HEK293 (cell line): Measurements from ENCODE around the gene ATP6V1F.

Experiments used
- CTCF ChIA-PET: fragments of 350-600 bp; formaldehyde crosslinking; extraction: SDS; loops from one replicate; lab custom pipeline; 2021; ENCODE audit warnings: antibody characterized with exemption; lab: Yijun Ruan, JAX
- POLR2A ChIA-PET: fragments of 300-600 bp; formaldehyde crosslinking; extraction: SDS; loops from one replicate; lab custom pipeline; 2020; ENCODE audit warnings: antibody characterized with exemption, inconsistent platforms; lab: Yijun Ruan, JAX
- H3K27ac ChIP-seq: fragments of 200-500 bp; sonication (Bioruptor generic); 2 replicates; pipeline ENCODE4 v1.5.1; 2014; ENCODE audit warnings: low read depth, low read length, control low read depth, inconsistent platforms; ENCODE audit errors: extremely low read depth
- H3K36me3 ChIP-seq, 2 experiments: fragments of 200-500 bp in 1 of 2; sonication (Bioruptor generic) in 1 of 2; 1 replicate in 1 of 2; 2 replicates in 1 of 2; pipeline ENCODE4 v1.5.1; 2014 to 2017; ENCODE audit warnings: inconsistent platforms in 2 of 2, low read length in 2 of 2; ENCODE audit not compliant: control insufficient read depth in 2 of 2, insufficient read depth in 1 of 2
- H3K4me1 ChIP-seq: fragments of 200-500 bp; sonication (Bioruptor generic); 2 replicates; pipeline ENCODE4 v1.5.1; 2014; ENCODE audit warnings: mild to moderate bottlenecking, low read length, inconsistent platforms; ENCODE audit not compliant: control insufficient read depth, insufficient read depth
- H3K4me3 ChIP-seq: 2 replicates; pipeline ENCODE4 v1.5.1; 2011; ENCODE audit warnings: low read depth, mild to moderate bottlenecking, control low read depth, low read length, moderate library complexity
- H3K9me3 ChIP-seq: fragments of 200-500 bp; sonication (Bioruptor generic); 2 replicates; pipeline ENCODE4 v1.5.1; 2014; ENCODE audit warnings: low read depth, low read length, inconsistent platforms; ENCODE audit not compliant: control insufficient read depth, insufficient read depth
- CTCF ChIP-seq: fragments of 450-650 bp; formaldehyde crosslinking; IDR thresholded peaks from 2 replicates; pipeline ENCODE4 v1.5.1; 2016; ENCODE audit warnings: missing biosample characterization, missing genetic modification characterization
- GLIS1 ChIP-seq: fragments of 450-650 bp; formaldehyde crosslinking; IDR thresholded peaks from 2 replicates; pipeline ENCODE4 v1.5.1; 2016; ENCODE audit warnings: missing biosample characterization, missing genetic modification characterization
- GLIS2 ChIP-seq: fragments of 450-650 bp; formaldehyde crosslinking; IDR thresholded peaks from 2 replicates; pipeline ENCODE4 v1.5.1; 2016; ENCODE audit warnings: missing biosample characterization, missing genetic modification characterization
- HOXD13 ChIP-seq: sonication (generic); formaldehyde crosslinking; IDR thresholded peaks from 2 replicates; pipeline ENCODE4 v1.8.0; 2022; ENCODE audit warnings: missing genetic modification reagents, borderline replicate concordance
- KLF9 ChIP-seq: fragments of 450-650 bp; formaldehyde crosslinking; IDR thresholded peaks from 2 replicates; pipeline ENCODE4 v1.5.1; 2016; ENCODE audit warnings: missing biosample characterization, missing genetic modification characterization, low read depth
- MEIS1 ChIP-seq: sonication (generic); formaldehyde crosslinking; IDR thresholded peaks from 2 replicates; pipeline ENCODE4 v1.8.1; 2022; ENCODE audit warnings: missing genetic modification reagents, mild to moderate bottlenecking, borderline replicate concordance
- PRDM2 ChIP-seq: fragments of 450-650 bp; formaldehyde crosslinking; IDR thresholded peaks from 2 replicates; pipeline ENCODE4 v1.5.1; 2016; ENCODE audit warnings: missing biosample characterization, missing genetic modification characterization, borderline replicate concordance
- TRIM28 ChIP-seq: IDR thresholded peaks from 2 replicates; pipeline ENCODE4 v1.6.1; 2011; ENCODE audit warnings: low read length, control low read depth, borderline replicate concordance
- ZBTB48 ChIP-seq: fragments of 450-650 bp; formaldehyde crosslinking; IDR thresholded peaks from 2 replicates; pipeline ENCODE4 v1.5.1; 2016; ENCODE audit warnings: missing biosample characterization, missing genetic modification characterization
- ZNF175 ChIP-seq: fragments of 450-650 bp; formaldehyde crosslinking; IDR thresholded peaks from 2 replicates; pipeline ENCODE4 v1.5.1; 2016; ENCODE audit warnings: missing biosample characterization, missing genetic modification characterization
- ZNF2 ChIP-seq: fragments of 450-650 bp; formaldehyde crosslinking; IDR thresholded peaks from 2 replicates; pipeline ENCODE4 v1.5.1; 2016; ENCODE audit warnings: missing biosample characterization, missing genetic modification characterization
- ZNF214 ChIP-seq: fragments of 450-650 bp; formaldehyde crosslinking; IDR thresholded peaks from 2 replicates; pipeline ENCODE4 v1.5.1; 2017; ENCODE audit warnings: missing biosample characterization, mild to moderate bottlenecking, missing genetic modification characterization, borderline replicate concordance
- ZNF404 ChIP-seq: fragments of 450-650 bp; formaldehyde crosslinking; IDR thresholded peaks from 2 replicates; pipeline ENCODE4 v1.5.1; 2017; ENCODE audit warnings: missing biosample characterization, missing genetic modification characterization
- ZNF654 ChIP-seq: fragments of 450-650 bp; formaldehyde crosslinking; IDR thresholded peaks from 2 replicates; pipeline ENCODE4 v1.5.1; 2016; ENCODE audit warnings: low read depth, missing biosample characterization, missing genetic modification characterization
- ZNF677 ChIP-seq: fragments of 450-650 bp; IDR thresholded peaks from 2 replicates; pipeline ENCODE4 v1.5.0; 2018; ENCODE audit warnings: missing biosample characterization, mild to moderate bottlenecking, missing genetic modification characterization, moderate library complexity
- ZSCAN30 ChIP-seq: fragments of 450-650 bp; IDR thresholded peaks from 2 replicates; pipeline ENCODE4 v1.5.1; 2018; ENCODE audit warnings: missing biosample characterization, mild to moderate bottlenecking, missing genetic modification characterization, moderate library complexity
- TF ChIP-seq, protein P1 (sequence below): fragments of 450-650 bp; formaldehyde crosslinking; IDR thresholded peaks from 2 replicates; pipeline ENCODE4 v1.5.1; 2016; ENCODE audit warnings: missing biosample characterization, missing genetic modification characterization

Gene ATP6V1F

GRCh38 chr7:128840326-128841170 lies 22.1 kb upstream of the ATP6V1F start:
- no peaks in the 10 kb centered on the region for H3K9me3 ChIP-seq
- TF ChIP-seq ZNF677 (tag by site-specific recombination): no peak
- no peak for TF ChIP-seq ZNF214 (tag by site-specific recombination)
- TF ChIP-seq ZNF175 (tag by site-specific recombination): no peak
- TF ChIP-seq MEIS1 (CRISPR knock-in tag): no peak
- TF ChIP-seq, all 188 proteins: peak for 0
- Histone ChIP-seq H3K36me3 (peaks cover 0 to 98% of the 10 kb centered on the region in 2 experiments; a peak in 1 of 3 replicates), H3K4me1 (no peaks in the 10 kb centered on the region), H3K4me3 (no peak overlapping the region), H3K27ac (no peak overlapping the region)
- POLR2A ChIA-PET: no interaction called here
- CTCF ChIA-PET: interaction anchor here (0.6 to 3.1 kb wide), 9 partner anchors 8 to 340 kb away, joined by 3 to 17 read pairs (median 4); partner anchors contain the start of gene ATP6V1F

DNA sequence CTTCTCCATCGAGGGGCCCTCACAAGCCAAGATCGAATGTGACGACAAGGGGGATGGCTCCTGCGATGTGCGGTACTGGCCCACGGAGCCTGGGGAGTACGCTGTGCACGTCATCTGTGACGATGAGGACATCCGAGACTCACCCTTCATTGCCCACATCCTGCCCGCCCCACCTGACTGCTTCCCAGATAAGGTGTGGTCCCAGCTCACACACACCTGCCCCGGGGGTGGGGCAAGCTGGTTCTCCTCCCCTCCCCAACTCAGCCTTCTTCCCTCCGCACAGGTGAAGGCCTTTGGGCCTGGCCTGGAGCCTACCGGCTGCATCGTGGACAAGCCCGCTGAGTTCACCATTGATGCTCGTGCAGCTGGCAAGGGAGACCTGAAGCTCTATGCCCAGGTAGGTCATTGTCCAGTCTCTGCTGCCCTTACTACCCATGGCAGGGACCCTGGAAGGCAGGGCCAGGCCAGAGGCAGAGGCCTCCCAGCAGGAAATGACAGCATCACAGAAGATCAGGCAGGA lies 21.4 kb upstream of the ATP6V1F start:
- Histone ChIP-seq H3K36me3 (peaks cover 0 to 97% of the 10 kb centered on the region in 2 experiments; a peak in 1 of 3 replicates), H3K9me3 (no peaks in the 10 kb centered on the region), H3K4me3 (no peak overlapping the region), H3K27ac (no peak overlapping the region), H3K4me1 (no peaks in the 10 kb centered on the region)
- POLR2A ChIA-PET: no interaction called here
- CTCF ChIA-PET: interaction anchor here (0.6 to 3.1 kb wide), 7 partner anchors 8 to 339 kb away, joined by 3 to 17 read pairs (median 4); partner anchors contain the start of gene ATP6V1F
- no peak for TF ChIP-seq TRIM28
- TF ChIP-seq ZNF404 (tag by site-specific recombination): no peak
- TF ChIP-seq, protein P1, sequence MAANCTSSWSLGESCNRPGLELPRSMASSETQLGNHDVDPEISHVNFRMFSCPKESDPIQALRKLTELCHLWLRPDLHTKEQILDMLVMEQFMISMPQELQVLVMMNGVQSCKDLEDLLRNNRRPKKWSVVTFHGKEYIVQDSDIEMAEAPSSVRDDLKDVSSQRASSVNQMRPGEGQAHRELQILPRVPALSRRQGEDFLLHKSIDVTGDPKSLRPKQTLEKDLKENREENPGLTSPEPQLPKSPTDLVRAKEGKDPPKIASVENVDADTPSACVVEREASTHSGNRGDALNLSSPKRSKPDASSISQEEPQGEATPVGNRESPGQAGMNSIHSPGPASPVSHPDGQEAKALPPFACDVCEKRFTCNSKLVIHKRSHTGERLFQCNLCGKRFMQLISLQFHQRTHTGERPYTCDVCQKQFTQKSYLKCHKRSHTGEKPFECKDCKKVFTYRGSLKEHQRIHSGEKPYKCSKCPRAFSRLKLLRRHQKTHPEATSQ (tag by site-specific recombination): no peak

- Histone ChIP-seq H3K4me1 (no peaks in the 10 kb centered on the region), H3K36me3 (peaks cover 0 to 98% of the 10 kb centered on the region in 2 experiments; a peak in 1 of 3 replicates), H3K9me3 (no peaks in the 10 kb centered on the region), H3K27ac (no peak overlapping the region), H3K4me3 (no peak overlapping the region)
- ChIA-PET CTCF (interaction anchor here (0.6 to 3.1 kb wide), 12 partner anchors 8 to 445 kb away, joined by 3 to 17 read pairs (median 4); partner anchors contain the start of gene ATP6V1F), POLR2A (no interaction called here)
- TF ChIP-seq ZNF2 (no peak), CTCF (peak; percentile 72; the same call in 1 of the 2 replicates), GLIS2 (tag by site-specific recombination) (peak; percentile 73), KLF9 (tag by site-specific recombination) (peak; percentile 43; the same call in 1 of the 2 replicates), ZSCAN30 (0 out of 2 replicates have a peak, but pooled peaks have one; percentile 26), HOXD13 (CRISPR knock-in tag) (no peak), ZBTB48 (tag by site-specific recombination) (0 out of 2 replicates have a peak, but pooled peaks have one; percentile 19), GLIS1 (tag by site-specific recombination) (peak; percentile 47; the same call in 1 of the 2 replicates), PRDM2 (tag by site-specific recombination) (no peak), ZNF654 (tag by site-specific recombination) (no peak)
Measured at GRCh38 chr7:128841921-128842673, 20.6 kb upstream of the ATP6V1F start.
